Articular chondrocyte of knee joint (primary cell): Measurements from ENCODE around the gene CCNQ. TPM values are rescaled to one million over a fixed set of nuclear protein-coding genes. Genes with fewer than 3 reads are reported as not detected.

ENCODE experiments used
- total RNA-seq: library from RNA; depleted of rRNA; stranded (reverse); fragments of >200 nt; gene quantifications from 2 replicates; pipeline ENCODE4 v1.2.3, GENCODE V29; 2012

The CCNQ gene
- total RNA-seq: 18.2 and 23.9 TPM in 2 replicates

GRCh38 chrX:153598541-153599191 lies at the start of gene CCNQ:
CCNQ (minus strand) TSS chrX:153599139; CDS start chrX:153599073, 66 bp downstream.

GRCh38 chrX:153646620-153647373 lies 47.9 kb upstream of the CCNQ start, which contains the start of gene DUSP9:
DUSP9 (plus strand) TSS chrX:153647203; CDS start chrX:153647954, 751 bp downstream.

Other genes starting within 250 kb of the CCNQ start
- not detected in 2 replicates for gene PNMA6E, start 197.8 kb downstream of the CCNQ start, total RNA-seq
- gene ZFP92, start 187.7 kb downstream of the CCNQ start, total RNA-seq: 0.13 and 0.22 TPM in 2 replicates
- 0.54 and 1.3 TPM in 2 replicates for gene TREX2, start 153.1 kb downstream of the CCNQ start, total RNA-seq
- 11.0 and 13.7 TPM in 2 replicates for gene HAUS7, start 128.6 kb downstream of the CCNQ start, total RNA-seq
- 116 and 154 TPM in 2 replicates for gene BGN, start 104.2 kb downstream of the CCNQ start, total RNA-seq
- gene ATP2B3, start 81.5 kb downstream of the CCNQ start, total RNA-seq: under 0.01 and 0.32 TPM in 2 replicates
- not detected in 2 replicates for gene DUSP9, start 48.1 kb upstream of the CCNQ start, total RNA-seq
- 0.39 and 0.65 TPM in 2 replicates for gene PNCK, start 74.7 kb upstream of the CCNQ start, total RNA-seq
- gene SLC6A8, start 88.8 kb upstream of the CCNQ start, total RNA-seq: 14.9 and 22.5 TPM in 2 replicates
- 114 and 131 TPM in 2 replicates for gene BCAP31, start 125.2 kb upstream of the CCNQ start, total RNA-seq
- 13.2 and 13.3 TPM in 2 replicates for gene ABCD1, start 125.7 kb upstream of the CCNQ start, total RNA-seq
- 4.7 and 5.0 TPM in 2 replicates for gene PLXNB3, start 165.1 kb upstream of the CCNQ start, total RNA-seq
- 0.65 TPM in 2 replicates for gene SRPK3, start 181.9 kb upstream of the CCNQ start, total RNA-seq
- 41.1 and 41.8 TPM in 2 replicates for gene IDH3G, start 195.2 kb upstream of the CCNQ start, total RNA-seq
- gene SSR4, start 195.5 kb upstream of the CCNQ start, total RNA-seq: 170 and 202 TPM in 2 replicates
- 0.78 and 0.97 TPM in 2 replicates for gene PDZD4, start 231.4 kb upstream of the CCNQ start, total RNA-seq